Activated gamma-delta T cell treated with anti-CD3 and anti-CD28 coated beads, Interleukin-2, amount 50 U/mL, for 16 hours (primary cell): ENCODE measurements around the gene ACSS1.

ENCODE experiments used
- DNase-seq: peaks from one replicate; pipeline ENCODE4 v3.0.0-alpha.2; 2020; ENCODE audit warnings: low read depth

ACSS1 gene

DNA sequence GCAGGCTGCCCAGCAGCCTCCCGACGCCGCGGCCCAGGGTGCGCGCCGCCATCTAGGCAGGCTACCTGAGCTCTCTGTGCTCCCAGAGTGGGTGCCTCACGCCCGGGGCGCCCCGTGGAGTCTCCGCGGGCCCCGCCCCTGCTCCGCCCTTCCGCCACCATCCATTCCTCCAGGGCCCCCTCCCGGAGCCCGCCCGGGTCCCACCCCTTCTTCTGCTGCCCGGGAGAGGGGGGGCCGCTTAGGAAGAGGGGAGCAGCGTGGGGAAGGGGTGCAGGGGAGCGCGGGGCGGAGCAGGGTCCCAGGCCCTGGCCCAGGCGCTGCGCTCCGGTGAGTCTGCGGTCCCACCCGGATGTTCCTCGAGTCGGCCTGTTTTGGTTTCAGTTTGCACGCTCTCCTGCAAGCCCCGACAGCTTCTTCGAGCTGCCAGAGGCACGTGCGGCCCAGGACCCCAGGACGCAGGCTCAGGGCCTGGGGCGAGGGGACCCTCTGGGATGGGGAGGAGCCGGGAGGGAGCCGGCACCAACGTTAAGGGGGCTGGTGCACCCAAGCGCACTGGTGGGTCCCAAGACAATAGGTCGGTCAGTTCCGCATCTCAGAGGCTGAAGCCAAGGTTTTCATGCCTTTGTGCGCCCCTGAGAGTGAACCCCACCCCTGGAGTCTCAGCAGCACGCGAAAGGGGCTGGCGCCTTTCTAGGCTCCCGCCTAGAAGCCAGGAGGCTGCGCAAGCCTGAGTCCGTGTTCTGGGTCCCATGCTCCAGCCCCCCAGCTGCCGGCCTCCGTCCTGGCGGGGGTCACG is at the start of gene ACSS1:
Gene ACSS1, minus strand, starts transcription at position 89 of the 796 bp plus-strand sequence. Its CDS starts 37 bp downstream, at position 52.
- DNase-seq = peak; percentile 55

DNA sequence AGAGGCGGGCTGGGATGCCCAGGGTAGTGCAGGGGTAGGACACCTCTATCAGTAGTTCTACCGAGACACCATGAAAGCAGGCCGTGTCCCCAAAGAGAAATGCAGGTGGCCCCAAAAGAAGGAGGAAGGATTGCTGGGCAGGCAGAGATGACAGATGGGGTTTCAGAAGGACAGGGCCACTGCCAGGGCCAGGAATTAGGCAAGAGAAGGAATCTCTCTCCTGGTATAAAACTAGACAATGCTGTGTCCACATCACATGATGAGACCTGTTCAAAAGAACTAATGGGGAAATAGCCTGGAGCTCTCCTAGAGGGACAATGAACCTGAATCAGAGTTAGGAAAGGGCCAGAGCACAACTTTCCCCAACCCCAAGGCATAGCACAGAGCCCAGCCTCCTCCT is 45.6 kb upstream of the ACSS1 start:
- no peak for DNase-seq

DNA sequence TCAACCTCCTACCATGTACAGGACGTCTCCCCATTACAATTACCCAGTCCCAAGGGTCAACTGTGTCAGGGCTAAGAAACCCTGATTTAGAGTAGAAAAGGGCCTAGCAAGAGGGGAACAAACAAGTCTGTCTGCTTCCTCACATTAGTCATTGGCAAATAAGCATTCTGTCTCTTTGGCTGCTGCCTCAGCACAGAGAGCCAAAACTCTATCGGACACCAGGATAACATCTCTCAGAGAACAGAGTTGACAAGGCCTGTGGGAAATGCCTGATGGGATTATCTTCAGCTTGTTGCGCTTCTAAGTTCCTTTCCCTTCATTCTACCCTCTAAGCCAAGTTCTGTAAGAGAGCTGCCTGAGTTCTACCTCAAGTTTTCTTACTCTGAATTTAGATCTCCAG is 43.0 kb upstream of the ACSS1 start:
- DNase-seq = no peak

DNA sequence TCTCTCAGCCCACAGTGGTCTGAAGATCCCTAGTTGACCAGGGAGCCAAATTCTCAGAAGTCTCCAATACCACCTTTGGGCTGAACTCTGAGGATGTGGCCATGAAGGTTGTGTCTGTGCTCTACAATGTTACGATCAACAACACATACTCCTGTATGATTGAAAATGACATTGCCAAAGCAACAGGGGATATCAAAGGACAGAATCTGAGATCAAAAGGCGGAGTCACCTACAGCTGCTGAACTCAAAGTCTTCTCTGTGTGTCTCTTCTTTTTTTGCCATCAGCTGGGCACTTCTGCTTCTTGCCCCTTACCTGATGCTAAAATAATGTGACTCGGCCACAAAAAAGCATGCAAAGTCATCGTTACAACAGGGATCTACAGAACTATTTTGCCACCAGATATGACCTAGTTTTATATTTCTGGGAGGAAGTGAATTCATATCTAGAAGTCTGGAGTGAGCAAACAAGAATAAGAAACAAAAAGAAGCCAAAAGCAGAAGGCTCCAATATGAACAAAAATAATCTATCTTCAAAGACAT is 41.7 kb upstream of the ACSS1 start:
- DNase-seq = no peak

DNA sequence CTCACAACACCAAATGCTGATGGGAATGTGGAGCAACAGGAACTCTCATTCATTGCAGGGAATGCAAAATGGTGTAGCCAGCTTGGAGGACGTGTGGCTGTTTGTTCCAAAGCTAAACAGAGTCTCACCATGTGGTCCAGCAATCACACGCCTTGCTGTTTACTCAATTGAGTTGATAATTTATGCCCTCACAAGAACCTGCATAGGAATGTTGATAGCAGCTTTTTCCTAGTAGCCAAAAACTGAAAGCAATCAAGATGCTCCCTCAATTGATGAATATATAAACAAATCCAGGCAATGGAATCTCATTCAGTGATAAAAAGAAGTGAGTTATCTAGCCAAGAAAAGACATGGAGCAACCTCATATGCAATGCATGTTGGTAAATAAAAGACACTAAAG is 39.6 kb upstream of the ACSS1 start:
- DNase-seq = no peak

DNA sequence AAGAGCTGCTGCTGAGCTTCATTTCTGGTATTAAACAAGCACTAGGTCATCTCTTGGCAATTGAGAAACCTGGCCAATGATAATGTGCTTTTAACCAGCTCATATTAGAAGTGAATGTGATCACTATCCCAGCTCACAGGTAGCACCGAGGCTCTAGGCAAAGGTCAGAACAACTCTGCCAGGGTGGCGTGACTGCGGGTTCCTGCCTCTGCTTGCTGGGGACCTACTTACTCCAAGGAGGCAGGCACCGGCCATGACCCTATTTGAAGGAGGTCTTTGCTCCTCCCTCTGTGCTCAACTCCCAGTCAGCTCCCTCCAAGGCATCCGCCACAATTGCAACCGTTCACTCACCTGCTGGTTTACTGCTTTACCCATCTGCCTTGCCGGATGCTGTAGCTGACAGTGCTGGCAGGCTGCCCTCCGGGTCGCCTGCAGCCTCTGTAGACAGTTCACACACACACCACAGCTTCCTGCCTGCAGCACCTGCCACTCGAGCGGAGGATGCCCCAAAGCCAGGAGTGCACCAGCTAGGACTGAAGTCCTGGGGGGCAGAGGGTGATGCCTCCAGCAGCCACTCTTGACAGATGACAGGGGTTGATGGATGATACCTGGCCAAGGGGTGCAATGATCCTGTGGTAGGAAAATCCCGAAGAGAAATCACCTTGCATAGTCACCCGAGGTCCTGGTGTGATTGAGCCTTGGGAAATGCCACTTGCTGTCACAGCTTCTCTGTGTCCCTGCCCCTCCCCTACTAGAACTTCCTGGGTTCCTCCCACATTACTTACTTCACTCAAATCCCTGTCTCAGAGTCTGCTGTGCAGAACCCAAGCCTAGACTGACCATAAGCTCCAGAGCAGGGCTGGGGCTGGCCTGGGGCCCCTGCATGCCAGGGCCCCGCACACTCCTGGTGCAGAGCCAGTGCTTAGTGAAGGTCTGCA is 32.8 kb upstream of the ACSS1 start:
- DNase-seq = peak; percentile 70

DNA sequence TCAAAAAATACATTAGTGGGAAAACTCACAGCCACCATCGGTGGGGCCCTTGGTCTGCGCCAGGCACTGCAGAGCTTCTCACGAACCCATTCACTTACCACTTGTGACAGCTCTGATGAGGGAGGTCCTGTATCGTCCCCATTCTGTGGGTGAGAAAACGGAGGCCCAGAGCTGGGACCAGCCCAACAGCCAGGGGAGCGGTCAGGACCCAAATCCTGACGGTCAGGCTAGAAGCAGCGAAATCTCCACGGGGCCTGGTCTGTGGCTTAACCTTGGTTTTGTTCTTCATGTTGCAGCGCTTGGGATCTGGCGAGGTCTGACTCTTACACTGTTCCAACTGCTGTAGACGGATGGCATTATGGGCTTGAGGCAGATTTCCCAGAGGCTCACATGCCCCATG is 31.7 kb upstream of the ACSS1 start:
- no peak for DNase-seq

DNA sequence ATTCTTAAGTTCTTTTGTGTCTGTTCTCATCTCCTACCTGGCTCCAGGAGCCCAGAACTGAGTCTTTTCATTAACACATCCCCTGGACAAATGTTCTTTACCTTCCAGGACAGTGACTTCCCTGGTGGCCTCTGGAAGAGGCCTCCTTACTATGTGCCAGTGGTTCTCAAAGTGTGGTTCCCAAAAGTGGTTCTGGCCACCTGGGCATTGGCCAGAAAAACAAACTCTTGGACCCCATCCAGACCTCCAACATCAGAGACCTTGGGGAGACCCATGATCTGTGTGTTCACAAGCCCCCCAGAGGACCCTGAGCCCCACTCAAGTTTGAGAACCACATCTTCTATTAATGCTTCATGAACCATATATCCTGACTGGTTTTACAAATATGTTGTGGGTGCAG is 31.2 kb upstream of the ACSS1 start:
- no peak for DNase-seq

DNA sequence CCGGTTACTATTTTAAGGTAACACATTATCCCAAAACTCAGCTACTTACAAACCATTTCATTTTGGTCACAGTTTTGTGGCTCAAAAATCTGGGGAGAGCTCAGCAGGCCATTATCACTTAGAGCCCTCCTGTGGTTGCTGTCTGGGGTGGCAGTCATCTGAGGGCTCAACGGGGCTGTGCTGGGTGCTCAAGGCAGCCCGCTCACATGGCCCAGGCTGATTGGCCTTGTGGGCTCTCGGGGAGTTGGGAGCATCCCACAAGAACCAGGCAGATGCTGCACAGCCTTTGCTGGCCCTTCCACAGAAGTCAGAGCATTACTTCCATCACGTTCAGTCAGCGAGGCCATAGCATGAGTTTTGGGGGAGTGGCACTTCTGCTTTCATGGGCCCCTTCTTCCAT is 30.3 kb upstream of the ACSS1 start:
- DNase-seq = no peak

DNA sequence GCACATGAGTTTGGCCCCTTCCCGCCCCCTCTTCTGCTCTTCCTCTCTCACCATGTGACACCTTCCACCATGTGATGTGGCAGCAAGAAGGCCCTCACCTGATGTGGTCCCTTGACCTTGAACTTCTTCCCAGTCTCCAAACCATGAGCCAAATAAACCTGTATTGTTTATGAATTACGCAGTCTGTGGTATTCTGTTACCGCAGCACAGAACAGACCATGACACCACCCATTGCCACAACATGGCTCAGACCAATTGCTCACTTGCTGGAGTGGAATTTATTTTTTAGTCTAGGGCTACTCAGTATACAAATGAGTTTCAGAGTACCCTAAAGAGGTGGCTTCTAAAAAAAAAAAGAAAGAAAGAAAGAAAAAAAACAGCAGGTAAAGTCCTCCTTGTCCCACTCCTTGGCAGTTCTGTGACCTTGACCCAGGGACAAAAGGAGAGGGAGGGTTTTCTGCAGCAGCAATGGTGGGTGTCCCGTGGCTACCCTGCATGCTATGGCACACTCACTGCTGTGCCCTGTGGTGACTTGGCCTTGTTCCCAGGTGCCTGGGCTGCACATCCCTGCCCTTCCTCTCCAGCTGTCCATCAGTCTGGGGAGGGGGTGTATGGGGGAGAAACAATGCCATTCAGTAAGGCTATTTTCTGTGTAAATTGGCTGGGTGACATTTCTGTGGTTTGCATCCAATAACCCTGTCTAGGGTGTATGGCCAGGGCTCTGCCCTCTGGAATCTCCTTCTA is 29.4 kb upstream of the ACSS1 start:
- no peak for DNase-seq

DNA sequence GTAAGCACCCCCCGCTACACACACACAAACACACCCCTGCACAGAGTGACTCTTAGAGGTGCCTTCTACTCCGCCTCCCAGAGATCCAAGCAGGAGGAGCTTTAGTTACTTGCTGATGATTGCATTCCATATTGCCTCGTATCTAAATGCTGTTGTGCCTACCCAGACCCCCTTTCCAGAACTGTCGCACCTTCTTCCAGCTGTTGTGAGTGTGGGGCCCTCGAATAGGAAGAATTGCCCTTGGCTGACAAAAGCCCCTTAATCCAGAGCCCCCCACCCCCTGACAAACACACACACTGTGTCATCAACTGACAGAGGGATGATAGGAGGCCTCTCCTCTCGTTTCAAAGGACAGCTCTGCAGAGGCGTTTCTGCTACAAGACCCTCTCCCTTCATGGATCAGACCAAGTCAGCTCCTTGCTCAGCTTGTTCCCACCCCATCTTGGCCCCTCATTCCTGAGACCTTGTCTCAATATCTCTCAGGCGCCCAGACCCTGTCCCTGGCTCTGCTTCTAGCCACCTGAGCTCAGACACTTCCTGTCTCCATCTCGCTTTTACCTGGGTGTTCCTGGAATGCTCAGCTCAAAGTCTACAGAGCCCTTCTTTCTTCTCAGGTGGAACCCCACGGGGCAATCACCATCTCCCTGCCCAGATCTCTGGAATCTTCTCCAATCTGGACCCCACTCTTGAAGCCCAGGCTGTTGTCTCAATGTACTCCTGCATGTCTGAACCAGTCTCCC is 28.0 kb upstream of the ACSS1 start:
- no peak for DNase-seq

DNA sequence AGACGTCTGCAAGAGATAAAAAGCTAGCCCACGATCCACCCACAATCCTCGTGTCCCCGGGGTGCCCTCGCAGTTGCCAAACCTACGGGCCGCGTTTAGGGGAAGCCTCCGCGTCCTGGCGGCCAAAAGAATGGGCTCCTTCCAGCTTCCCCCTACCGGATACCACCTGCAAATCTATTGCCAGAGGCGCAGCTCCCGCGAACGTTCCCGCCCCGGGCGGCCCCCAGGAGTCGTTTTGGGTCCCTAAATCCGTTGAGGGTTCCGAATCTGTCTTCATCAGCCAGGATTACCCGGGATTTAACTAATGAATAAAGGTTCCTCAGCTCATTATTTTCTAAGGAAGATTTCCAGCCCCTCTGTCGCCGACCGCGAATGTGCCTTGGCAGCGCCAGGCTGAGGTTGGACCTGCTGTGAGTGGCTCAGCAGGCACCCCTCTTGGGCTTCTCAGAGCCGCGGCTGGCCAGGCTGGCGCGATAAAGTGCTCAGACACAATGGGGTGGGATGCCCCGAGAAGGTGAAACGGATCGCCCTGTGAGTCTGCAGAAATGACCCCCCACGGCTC is 26.8 kb upstream of the ACSS1 start:
- no peak for DNase-seq

DNA sequence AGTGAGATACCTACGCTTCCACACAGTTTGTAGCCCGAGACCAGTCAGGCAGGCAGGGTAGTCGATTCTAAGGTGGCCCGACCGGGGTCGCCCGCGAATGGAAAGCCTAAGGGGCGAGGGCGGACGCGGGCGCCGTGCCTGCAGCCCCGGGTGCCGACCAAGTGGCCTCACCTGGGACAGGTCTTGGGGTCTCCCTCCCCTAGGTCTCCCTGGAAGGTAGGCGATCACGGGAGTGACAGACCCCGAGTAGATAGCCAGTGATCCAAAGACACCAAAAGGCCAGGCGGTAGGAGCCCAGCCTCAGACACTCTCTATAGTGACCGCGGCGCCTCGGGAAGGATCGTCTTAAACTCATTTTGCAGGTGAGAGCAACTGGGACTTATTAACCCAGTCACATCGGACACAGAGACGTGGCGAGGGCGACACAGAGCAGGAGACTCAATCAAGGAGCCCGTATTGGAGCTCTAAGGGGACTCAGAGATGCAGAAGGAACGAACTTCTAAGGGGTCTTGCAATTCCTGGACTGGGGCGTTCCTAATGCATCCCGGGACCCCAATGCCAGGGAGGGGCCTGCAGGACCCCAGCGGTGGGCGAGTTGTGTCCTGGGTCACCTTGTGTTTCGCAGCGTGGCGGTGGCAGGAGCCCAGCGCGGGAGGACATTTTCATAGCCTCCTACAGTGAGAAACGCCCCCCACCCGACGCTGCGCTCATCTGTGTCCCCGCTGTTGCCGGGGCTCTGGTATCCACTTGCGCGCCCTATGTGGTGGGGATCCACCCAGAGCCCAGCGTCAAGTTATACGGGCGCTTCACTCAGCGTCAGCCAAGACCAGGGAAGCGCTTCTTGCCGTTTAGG is 26.1 kb upstream of the ACSS1 start:
- no peak for DNase-seq

DNA sequence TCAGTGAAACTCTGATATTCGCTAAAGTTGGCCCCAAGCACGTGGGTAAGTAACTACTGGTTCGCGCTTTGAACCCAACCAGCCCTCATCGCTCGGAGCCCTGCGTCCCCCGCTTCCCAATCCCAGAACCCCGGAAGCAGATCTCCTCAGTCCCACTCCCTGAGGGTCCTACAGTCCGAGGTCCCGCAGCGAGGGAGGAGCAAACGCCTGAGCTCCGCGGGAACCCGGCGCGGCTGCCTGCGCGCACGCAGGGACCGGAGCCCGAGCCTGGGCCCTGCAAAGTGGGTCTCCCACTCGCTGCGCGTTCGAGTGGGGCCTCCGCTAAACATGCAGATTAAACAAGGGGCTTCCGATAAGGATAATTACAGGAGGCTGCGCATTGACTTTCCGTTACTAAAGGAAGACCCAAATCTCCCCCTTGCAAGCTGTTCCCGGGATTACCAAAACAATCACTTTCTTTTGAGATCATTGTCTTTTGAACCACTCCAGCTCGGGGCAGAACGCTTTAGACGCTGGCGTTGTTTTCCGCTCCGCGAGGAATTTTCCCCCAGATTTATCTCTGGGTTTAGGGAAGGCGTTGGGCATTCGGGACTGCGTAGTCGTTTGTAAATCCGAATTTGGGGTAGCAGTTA is 25.3 kb upstream of the ACSS1 start:
- DNase-seq = no peak

DNA sequence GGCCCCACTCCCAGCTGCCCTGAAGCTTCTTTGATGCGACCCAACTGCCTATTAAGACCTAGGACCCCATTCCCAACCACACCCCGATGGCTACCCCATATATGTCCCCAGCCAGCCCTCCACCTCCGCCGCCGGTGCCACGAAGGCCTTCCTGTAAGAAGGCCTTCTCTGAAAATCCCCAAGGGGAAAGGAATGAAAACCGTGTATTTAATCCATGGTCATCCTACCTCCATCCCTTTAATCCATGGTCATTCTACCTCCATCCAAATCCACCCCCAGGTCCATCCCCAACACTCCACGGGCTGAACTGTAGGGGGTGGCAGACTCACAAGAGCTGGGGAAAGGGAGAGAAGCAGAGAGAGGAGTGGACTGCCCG is 24.5 kb upstream of the ACSS1 start:
- no peak for DNase-seq

DNA sequence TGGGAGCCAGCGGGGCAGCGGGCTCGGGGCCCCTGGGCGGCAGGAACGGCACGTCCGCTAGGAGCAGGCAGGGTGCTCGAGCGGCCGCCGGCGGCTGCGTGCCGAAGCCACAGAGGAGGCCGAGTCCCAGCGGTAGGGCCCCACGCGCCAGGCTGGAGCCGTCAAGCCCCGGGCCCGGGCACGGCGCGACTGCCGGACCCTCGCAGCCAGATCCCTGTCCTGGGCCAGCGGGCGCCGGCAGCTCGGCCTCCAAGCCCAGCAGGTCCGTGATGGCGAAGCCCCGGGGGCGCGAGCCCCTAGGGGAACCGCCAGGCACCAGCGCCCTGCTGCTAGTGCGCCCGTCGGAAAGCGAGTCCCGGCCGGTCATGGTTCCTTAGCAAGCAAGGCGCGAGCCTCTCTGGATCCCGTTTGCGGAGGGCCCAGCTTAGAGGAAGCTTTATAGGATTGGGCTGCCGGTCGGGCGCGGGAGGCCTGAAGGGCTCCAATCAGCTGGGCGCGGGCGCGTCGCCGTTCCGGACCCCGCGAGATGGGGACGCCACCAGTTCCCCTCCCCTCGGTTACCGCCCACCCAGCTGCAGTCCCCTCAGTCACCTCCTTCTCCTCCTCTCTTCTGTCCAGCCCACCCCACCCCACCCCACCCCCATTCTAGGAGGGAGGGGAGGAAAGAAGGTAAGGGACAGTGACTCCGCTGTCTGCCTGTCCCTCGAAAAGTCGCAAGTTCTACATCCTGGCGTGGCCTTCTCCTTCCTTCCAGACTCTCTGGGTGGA is 24.0 kb upstream of the ACSS1 start, which contains the start of gene VSX1:
Gene VSX1, minus strand, starts transcription at position 412 of the 768 bp plus-strand sequence. Its CDS starts 45 bp downstream, at position 367.
- DNase-seq = no peak

DNA sequence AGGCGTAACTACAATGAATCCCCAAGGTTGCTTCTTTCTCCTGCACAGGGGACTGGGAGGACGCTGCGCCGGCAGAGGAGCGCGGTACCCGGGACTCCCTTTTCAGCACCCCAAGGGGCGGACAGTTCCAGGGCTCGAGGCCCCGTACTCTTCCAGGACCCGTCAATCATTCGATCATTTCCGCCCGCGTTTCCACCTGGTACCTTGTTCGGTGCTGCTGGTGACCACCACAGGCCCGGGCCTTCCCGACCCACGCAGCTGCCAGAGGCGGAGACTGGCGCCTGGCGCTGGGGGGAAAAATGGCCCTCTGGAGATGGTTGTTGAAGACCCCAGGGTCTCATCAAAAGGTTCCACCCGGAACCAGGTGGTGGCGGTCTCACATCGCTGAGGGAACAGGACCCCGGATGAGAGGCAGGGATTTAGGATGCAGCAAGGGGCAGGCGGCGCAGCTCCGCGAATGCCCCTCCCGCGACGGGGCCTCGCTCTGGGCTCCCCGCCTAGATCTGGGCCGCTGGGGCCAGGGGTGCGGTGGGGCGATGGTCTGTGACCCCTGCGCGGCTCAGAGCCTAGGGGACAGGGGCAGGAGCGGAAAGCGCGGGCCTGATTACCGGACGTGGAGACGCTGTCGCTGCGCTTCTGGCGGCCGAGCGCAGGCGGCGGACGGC is 23.3 kb upstream of the ACSS1 start:
- DNase-seq = peak; percentile 21

DNA sequence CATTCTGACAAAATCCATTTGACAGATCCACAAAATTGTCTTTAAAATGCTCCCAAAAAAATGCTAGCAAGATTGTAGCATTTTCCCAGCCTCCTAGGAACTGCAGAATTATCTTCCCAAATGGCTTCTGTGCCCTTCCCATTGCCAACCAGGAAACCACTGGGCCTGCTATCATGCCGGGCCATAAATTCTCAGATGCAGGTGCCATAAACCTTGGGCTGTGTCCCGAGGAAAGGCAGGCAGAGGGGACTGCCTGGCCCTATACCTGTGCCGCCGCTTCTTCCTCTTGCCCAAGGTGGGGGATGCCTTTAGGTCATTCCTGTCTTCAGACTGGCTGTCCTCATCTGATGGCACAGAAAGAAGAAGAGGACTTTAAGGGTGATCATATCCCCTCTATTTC is 21.2 kb upstream of the ACSS1 start:
- DNase-seq = no peak
